Right forelimb (tissue), 1 donor: ENCODE measurements around the gene KBTBD7.

Experiments used
- DNase-seq: peaks from one replicate; pipeline ENCODE4 v3.0.0-alpha.2; 2018

The KBTBD7 gene, protein sequence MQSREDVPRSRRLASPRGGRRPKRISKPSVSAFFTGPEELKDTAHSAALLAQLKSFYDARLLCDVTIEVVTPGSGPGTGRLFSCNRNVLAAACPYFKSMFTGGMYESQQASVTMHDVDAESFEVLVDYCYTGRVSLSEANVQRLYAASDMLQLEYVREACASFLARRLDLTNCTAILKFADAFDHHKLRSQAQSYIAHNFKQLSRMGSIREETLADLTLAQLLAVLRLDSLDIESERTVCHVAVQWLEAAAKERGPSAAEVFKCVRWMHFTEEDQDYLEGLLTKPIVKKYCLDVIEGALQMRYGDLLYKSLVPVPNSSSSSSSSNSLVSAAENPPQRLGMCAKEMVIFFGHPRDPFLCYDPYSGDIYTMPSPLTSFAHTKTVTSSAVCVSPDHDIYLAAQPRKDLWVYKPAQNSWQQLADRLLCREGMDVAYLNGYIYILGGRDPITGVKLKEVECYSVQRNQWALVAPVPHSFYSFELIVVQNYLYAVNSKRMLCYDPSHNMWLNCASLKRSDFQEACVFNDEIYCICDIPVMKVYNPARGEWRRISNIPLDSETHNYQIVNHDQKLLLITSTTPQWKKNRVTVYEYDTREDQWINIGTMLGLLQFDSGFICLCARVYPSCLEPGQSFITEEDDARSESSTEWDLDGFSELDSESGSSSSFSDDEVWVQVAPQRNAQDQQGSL

DNA sequence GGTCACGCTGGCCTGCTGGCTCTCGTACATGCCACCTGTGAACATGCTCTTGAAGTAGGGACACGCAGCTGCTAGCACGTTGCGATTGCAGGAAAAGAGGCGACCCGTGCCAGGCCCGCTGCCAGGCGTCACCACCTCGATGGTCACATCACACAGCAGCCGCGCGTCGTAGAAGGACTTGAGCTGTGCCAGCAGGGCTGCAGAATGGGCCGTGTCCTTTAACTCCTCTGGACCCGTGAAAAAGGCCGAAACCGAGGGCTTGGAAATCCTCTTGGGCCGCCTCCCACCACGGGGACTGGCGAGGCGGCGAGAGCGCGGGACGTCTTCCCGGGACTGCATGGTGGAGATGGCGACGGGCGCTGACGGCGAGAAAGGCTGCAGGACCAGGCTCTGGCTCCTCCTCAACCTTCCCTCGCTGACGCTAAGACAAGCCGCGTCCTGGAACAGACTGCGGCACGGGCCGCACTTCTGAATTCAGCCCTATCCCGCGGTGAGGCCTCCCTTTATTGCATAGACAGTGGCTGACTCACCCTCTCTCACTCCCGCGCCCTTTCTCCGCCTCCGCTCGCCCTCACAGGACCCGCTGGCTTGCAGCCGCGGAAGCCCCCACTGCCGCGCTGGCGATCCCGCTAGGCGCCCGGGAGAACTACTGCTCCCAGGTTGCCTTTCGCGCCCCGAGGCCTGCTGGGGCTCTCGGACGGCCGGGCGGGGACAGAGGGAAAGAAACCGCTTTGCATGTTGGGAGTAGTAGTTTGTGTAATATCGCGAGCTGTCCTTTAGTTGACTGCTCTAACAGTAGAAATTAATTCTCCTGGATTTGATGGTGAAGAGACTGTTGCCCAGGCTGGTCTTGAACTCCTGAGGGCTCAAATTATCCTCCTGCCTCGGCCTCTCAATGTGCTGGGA is at the start of gene KBTBD7:
TSS of gene KBTBD7 (minus strand) at position 651 of the 906 bp plus-strand sequence. CDS start at position 339, 312 bp downstream.
- peak; percentile 96 for DNase-seq

DNA sequence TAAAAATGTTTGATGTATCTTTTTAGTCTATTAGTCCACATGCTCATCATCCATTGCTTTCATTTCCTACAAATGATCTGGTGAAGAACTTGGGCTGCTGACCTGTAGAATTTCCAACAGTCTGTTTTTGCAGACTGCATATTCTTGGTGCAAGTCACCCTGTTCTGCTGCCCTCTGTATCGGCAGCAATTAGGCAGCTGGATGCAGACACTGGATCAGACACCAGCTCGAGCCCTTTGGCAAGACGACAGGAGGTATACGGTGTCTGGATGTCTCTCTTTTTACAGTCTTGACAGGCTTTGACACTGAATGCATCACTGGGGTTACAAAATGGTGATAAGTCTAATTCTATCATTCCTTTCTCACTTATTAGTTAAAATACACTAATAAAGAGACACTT is 47.3 kb upstream of the KBTBD7 start:
- no peak for DNase-seq

DNA sequence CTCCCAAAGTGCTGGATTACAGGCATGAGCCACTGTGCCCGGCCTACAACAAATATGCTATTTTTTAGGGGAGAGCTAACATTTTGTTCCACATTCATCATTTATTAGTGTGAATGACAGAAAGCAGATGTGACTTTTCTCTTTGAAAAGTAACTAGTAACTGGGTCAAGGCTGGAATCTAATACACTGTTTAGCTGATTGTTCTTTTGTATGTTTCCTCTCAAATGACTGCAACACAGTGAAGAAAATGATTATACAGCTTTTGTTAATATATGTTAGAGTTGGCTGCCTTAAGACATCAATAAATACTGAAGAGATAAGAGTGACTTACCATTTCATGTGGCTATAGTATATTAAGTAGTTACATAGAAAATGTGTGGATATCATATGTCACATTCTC is 42.0 kb upstream of the KBTBD7 start:
- DNase-seq, result no peak

DNA sequence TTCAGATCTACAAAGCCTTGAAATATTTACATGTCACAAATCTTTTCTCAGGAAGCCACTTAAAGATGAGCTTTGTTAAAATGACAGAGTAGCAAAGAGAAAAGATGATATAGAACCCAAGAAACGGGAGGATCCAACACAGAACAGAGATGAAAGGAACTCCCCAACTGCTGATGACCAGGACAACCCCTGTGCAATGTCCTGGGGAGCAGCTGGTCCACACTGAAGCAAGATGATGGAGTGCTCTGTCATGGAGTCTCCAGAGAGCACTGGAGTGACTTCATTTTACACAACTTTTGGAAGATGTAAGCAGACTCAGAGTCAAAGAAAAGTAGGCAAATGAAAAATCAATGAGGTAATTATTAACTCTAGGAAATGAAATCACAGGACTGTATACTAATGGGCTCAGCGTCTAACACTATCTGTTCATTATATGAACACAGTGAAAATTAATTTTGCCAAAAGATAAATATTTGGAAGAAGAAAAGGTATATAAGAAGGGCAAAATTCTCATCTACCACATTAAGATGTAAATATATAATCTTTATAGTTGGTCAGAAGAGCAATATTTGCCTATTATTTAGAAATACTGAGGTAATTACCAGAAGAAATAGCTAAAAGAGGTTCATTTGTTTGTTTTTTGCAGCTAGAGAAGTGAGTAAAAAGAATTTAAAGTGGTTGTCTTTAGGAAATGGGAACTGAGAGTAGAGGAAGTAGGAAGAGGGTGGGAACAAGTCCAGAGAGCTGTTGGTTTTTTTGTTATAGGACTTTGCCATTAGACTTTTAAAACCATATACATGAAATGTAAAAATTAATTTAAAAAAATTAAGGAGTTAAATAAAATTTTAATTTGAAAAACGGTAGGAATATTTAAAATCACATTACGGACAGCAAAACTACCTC is 38.5 kb upstream of the KBTBD7 start:
- DNase-seq, result no peak

DNA sequence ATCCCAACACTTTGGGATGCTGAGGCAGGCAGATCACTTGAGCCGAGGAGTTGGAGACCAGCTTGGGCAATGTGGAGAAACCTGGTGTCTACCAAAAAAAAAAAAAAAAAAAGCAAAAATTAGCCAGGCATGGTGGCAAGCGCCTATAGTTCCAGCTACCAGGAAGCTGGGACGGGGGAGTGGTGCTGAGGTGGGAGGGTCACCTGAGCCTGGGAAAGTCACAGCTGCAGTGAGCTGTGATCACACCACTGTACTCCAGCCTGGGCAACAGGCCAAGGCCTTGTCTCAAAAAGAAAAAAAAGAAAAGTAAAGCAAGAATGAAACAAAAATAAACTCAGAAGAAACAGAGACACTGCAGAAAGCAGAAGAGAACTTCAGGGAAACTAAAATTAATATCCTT is 37.4 kb upstream of the KBTBD7 start:
- DNase-seq, result no peak

DNA sequence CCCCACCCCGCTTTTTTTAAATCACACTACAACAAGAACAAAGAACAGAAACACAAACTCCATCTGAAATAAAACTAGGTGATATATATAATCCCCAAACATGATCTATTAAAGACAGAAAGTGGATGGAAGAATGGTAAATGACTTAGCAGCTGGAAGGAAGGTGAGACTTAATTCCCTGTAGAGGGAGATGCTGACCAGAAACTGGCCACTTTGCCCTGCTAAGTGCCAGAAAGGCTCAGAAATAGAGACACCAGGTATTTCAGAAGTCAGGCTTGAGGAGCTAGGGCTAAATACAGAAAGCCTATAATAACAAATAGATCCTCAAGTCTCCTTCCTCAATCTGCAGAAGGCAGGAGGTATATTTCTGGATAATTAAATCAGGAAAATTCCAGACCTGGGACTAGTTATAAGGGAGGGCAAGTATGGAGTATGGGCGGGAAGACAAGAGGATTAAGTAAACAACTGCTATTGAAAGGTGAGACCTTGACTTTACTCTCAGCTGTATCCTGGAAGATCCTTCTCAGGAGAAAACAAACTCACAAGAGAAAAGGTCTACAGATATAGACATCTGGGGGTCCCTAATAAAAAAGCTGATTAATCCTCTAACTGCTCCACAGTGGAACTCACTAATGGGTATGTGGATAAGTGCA is 36.8 kb upstream of the KBTBD7 start:
- DNase-seq, result no peak

DNA sequence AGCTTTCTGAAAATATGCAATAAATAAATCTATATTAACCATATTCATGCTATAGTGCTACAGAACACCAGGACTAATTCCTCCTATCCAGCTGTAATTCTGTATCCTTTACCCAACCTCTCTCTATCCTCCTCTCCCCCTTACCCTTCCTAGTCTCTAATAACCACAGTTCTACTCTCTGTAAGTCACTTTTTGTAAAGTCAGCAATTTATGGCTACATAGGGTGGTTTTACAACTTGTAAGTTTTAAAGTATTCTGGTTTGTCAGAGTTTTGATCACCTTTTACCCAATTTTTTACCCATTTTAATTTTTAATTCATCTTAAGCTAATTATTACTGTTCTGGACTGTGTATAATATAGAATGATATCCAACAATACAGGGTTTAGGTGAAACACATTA is 35.0 kb upstream of the KBTBD7 start:
- no peak for DNase-seq

DNA sequence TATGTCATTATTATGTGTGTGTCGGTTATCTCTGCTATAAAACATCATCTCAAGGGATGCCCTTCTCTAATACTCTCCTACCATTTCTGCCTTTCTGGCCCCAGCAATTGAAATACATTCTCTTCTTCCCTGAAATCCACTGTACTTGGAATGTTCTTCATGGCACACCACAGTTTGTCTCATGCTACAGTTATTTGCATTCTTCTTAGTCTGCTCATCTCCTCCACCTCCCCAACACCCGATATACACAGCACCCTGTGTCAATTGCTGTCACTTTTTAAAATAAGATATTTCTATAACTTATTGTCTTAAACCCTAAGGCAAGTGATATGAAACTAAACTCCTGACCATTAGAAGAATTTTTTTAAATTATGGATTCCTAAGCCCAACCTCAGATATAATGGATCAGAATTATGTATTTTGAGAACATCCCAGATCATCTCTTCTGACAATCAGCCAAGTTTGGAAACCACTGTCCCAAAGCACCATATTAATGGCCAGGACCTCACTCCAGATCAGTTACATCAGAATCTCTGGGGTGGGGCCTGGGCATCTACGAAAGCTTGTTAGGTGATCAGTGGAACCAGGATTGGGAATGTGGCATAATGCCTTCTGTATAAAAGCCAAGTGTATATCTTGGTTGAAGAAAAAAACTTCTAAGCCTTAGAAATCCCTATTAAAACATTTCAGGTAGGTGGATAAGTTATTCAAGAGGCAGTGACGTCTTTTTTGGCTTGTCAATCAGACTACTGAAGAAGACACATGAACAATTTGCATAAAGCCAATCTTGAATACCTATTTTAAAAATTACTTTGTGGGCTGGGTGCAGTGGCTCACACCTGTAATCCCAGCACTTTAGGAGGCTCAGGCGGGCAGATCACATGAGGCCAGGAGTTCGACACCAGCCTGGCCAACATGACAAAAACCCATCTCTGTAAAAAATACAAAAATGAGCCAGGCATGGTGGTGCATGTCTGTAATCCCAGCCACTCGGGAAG is 30.0 kb upstream of the KBTBD7 start:
- DNase-seq, result no peak

DNA sequence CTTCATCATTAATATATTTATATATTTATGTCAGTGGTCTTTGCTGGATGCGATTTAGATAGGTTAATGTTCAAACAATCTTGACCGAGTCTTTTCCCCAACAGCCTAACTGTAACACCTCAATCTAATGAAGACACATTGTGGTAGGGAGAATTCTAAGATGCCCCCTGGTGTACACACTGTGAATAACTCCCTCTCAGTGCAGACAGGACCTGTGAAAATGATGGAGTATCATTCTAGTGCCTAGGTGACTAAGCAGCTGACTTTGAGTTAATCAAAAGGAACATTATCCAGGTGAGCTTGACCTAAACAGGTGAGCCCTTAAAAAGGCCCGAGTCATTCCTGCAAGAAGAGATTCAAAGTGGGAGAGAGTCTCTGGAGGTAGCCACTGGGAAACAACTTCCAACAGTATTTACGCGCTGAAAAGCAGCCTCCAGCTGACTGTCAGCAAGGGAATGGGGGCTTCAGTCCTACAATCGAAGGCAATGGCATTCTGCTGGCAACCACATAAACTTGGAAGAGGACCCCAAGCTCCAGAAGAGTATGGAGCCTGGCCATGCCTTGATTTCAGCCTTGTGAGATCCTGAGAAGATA is 28.0 kb upstream of the KBTBD7 start:
- DNase-seq, result no peak

DNA sequence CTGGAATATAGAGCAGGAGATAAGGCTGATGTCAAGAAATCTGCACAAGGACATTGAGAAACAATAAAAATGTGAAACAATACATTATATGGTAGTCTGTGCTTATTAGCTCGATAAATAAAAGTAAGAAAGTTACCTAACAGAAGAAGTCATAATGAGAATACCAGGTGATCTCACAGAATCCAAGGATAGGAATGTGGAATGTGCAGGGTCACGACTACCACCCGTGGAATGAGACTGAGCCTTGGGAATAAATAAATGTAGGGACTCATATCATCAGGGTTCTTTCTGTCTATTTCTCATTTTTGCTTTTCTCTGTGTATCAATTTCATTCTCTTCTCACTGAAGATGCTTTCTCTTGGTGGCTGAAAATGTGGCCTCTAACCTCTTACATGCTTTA is 26.0 kb upstream of the KBTBD7 start:
- no peak for DNase-seq

DNA sequence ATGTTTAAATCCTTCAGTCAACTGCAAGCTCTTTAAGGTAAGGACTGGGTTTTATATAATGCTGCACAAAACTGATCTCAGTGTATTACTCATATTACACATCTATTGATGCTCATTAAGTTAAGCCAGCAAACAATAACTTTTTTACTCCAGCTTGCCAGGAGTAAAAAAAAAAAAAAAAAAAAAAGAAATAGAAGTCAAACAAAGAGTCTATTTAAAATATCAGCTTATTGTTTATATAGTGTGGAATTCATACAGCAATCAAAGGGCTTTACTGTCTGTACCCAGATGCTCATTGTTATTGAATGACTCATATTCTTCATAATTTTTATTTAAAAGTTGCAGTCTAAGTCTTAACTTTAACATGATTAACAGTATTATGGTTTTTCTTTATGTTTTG is 21.8 kb upstream of the KBTBD7 start:
- no peak for DNase-seq

DNA sequence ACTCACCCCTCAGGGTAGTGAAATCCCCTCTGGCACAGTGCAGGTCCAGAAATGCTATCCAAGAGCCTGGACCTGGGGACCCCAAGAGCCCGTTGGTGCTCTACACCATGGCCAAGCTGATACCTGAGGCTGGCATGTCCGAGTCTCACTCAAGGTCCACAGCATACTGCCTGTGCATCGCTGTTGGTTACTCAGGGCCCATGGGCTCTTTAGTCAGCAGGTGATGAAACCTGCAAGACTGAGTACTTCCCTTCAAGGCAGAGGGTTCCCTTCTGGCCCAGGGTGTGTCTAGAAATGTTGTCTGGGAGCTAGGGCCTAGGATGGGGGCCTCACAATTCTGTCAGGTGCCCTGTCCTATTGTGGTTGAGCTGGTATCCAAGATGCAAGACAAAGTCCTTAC is 19.6 kb upstream of the KBTBD7 start:
- no peak for DNase-seq

DNA sequence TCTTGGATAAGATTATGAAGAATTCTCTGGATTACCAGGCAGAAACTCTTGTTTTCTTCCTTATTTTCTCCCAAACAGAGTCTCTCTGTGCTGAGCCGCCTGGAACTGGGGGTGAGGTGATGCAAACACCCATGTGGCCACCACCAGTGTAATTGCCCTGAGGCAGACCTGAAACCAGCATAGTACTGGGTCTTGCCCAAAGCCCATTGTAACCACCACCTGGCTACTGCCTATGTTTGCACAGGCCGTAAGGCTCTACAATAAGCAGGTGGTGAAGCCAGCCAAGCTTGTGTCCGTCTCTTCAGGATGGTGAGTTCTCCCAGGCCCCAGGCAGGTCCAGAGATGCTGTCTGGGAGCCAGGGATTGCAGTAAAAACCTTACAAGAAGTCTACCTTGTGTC is 18.9 kb upstream of the KBTBD7 start:
- no peak for DNase-seq

DNA sequence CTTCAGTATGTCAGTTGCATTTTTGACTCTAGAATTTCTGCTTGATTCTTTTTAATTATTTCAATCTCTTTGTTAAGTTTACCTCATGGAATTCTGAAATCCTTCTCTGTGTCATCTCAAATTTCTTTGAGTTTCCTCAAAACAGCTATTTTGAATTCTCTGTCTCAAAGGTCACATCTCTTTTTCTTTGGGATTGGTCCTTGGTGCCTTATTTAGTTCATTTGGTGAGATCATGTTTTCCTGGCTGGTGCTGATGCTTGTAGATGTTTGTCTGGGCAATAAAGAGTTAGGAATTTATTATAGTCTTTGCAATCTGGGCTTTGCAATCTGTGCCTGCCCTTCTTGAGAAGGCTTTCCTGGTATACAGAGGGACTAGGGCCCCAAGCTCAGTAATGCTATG is 18.5 kb upstream of the KBTBD7 start:
- DNase-seq, result no peak

DNA sequence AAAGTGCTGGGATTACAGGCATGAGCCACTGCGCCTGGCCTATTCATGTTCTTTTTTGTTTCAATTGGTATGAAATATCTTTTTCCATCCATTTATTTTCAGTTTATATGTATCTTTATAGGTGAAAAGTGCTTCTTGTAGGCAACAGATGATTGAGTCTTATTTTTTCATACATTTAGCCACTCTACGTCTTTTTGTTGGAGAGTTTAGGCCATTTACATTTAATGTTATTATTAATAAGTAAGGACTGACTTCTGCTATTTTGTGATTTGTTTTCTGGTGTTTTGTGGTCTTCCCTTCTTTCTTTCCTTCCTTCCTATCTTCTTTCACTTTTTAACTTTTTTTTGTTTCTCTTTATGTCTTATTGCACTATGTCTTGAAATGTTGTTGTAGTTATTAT is 16.7 kb upstream of the KBTBD7 start:
- no peak for DNase-seq

DNA sequence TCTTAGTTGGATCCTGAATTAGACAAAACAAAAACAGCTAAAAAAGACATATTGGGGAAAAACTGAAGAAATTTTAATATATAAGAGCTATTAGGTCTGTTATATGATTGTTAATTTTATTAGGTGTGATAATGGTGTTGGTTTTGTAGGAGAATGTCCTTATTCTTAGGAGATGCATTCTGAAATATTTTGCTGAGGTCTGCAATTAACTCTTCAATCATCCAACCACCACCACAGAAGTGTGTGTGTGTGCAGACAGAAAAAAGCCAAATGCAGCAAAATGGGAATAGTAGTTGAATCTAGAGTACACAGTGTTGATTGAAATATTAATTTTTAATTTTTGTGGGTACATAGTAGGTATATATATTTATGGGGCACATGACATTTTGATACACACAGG is 12.1 kb upstream of the KBTBD7 start:
- no peak for DNase-seq

DNA sequence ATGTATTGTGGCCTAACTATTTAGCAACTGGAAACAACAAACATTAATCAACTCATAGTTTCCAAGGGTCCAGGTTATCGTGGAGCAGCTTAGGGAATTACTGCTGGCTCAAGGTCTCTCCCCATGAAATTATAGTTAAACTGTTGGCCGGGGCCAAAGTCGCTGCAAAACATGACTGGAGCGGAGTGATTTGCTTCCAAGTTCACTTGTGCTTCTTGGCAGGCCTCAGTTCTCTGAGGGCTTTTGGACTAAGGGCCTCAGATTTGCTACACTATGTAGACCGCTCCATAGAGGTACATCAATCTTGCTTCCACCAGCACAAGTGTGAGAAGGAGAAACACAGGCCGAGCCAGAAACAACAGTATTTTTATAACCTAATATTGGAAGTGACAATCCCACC is 9.4 kb upstream of the KBTBD7 start:
- no peak for DNase-seq

DNA sequence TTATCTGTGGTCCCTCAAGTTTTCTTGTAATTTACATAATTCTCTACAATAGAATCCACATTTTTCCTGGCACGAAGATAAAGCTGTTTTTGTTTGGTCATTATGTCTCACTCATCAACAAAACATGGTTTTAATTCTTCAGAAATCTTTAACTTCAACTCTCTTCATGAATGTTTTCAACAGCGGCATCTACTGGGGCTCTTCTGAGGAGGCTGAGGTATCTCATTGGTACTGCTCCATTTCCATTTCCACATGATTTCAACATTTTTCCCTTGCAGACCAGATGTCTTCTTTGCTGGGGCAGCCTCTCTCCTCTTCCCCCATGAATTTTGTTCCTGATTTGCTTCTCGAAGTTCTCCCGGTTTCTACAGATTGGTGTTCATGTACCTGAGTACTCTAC is 5.8 kb upstream of the KBTBD7 start:
- DNase-seq, result no peak

DNA sequence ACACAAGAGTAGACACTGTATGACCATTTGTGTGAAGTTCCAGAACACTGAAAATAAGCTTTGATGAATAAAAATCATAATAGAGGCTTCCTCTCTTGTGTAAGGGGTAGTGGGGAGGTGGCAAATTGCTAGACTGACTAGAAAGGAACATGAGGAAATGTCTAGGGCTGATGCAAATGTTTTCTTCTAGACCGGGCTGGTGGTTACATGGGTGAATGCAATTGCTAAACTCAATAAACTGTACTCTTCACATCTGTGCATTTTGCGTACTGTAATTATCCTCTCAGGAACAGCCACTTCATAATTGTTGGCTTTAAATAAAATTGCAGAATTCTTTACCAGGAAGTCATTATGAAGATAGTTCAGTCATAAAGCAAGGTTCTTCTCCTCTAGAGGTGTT is 5.2 kb upstream of the KBTBD7 start:
- no peak for DNase-seq

DNA sequence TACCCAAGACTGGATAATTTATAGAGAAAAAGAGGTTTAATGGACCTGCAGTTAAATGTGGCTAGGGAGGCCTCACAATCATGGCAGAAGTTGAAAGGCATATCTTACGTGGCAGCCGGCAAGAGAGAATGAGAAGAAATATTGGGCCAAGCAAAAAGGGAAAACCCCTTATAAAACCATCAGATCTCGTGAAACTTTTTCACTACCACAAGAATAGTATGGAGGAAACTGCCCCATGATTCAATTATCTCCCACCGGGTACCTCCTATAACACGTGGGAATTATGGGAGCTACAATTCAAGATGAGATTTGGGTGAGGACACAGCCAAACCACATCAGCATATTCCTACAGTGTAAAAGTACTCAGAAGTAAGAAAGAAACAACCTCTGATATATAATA is 4.7 kb upstream of the KBTBD7 start:
- no peak for DNase-seq
